ENCODE measurements around the gene ARHGAP19.

Gene ARHGAP19

DNA sequence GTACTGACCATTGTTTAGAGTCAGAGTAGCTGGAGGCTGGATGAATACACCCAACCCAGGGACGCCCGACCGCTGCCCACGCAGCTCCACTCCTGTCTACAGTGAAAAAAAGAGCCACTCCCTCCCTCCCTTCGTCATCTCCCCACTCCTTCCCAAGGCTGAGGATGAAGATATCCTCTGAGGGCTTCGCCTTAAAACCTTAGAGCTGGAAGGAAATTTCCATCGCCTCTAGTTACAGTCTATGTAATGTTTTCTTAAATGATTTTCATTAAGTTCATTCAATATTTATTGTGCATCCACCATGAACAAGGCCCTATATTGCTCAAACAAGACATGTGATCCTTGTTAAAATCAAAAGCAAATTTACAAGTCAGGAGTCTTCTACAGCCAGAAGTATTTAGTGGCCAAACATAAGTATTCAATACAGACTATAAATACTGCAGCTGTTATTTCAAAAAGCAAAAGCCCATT lies 95.4 kb downstream of the ARHGAP19 start:
- DNase-seq (ENCODE audit: extremely low read depth in 1 of 2, low read depth in 1 of 2) = no peak

DNA sequence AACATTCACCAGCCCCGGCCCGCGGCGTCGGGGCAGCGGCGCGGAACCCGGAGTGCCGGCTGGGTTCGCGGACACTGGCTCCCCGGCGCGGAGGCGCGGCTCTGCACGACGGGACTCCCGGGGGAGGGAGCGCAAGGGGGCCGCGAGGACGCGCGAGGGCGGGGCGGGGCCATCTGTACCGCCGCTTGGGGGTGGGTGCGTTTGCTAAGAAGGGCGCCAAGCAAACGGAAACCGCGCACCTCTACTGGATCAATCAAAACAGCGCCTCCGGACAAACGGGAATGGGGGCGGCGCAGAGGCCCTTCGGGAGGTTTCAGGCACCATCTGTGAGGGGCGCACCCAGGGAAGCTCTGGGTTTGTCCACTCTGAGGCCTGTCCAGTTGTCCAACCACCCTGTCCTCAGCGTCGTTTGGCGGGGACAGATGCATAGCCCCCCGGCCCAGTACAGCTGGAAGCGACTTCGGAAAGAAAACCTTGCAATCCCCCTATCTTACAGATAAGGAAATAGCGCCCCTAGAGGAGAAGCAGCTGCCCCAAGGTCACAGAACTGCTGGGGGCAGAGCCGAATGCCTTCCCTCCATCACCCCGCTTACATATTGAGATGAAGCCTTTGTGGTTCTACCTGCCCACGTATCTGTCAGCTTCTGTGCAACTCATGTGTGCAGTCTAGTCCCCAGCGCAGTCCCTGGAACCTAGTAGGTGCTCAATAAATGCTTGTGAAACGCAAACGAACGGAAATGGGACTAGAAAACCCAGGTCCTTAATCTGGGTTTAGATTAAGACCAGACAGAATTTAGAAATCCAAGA lies 96.0 kb downstream of the ARHGAP19 start:
- peak; percentile 30 to 47 for DNase-seq (ENCODE audit: extremely low read depth in 1 of 2, low read depth in 1 of 2)

DNA sequence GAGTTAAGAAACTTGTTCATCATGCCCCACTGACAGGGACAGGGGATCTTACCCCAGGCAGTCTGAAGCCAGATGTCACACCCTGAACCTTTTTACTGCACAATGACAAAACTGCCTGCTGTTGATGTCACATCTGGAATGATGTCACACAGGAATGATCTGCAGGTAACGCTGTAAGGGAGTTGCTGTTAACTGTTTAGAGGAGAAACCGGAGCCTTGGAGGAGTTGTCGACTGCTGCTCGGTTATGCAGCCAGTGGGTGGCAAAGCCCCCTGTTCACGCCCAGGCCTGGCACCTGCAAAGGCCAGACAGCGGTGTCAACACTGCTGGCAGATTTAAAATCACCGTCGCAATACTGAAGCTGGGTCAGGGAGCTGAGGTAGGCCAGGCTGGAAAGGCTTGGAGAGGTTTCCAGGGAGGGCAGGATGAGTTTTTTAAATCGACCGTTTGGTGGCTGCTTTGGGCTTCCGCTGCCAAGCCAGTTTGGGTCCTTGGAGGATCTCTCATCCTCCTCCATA lies 96.7 kb downstream of the ARHGAP19 start:
- no peak for DNase-seq (ENCODE audit: extremely low read depth in 1 of 2, low read depth in 1 of 2)

DNA sequence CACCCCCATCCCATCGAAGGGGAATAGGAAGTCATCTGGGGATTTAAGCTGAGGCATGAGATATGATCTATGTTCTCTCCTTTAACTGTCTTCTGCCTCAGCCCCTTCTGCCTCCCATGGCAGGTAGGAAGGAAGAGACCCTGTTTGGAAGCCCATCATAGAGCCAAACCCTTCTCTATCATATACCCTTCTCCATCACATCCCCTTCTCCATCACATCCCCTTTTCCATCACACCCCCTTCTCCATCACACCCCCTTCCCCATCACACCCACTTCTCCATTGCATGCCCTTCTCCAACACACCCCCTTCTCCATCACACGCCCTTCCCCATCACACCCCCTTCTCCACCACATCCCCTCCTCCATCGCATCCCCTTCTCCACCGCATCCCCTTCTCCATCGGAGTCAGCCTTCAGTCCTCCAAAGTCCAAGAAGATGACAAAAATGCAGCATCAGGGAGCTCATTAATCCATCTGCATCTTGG lies 99.4 kb downstream of the ARHGAP19 start:
- no peak for DNase-seq (ENCODE audit: extremely low read depth in 1 of 2, low read depth in 1 of 2)

DNA sequence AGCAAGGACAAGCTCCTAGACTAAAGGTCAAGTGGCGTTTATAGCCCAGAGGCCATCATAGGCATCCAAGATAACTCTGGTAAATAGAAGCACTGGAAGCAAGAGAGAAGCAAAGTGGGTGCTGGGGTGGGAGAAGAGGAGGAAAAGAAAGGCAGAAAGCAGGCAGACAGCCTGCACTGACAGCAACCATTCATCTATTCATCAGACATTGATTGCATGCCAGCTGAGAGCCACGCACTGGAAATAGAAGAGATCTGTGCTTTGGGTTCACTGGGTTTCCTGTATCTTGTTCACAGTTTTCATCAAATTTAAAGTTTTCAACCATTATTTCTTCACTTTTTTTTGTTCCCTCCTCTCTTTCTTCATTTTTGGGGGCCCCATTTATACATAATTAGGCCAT lies 102.0 kb downstream of the ARHGAP19 start:
- no peak for DNase-seq (ENCODE audit: extremely low read depth in 1 of 2, low read depth in 1 of 2)

DNA sequence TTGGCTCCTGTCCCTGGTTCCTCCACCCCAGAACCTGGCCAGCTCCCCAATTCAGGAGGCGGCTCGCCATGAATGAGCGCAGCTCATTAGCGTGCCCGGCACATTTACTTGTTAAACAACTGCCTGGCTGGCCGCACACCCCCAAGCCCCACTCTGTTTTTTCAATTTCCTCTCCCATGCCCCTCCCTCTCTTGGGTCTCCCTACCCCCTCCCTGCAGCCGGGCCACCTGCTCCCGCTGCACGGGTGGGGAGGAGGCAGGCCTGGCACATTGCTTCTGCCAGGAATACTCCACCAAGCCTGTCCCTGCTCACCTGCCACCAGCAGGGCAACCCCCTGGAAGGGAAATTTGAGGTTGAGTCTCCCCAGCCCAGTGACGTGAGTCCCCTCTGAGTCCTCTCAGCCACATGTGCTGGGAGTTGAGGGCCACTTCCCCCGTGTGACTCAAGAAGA lies 104.2 kb downstream of the ARHGAP19 start:
- DNase-seq (ENCODE audit: extremely low read depth in 1 of 2, low read depth in 1 of 2) = no peak

DNA sequence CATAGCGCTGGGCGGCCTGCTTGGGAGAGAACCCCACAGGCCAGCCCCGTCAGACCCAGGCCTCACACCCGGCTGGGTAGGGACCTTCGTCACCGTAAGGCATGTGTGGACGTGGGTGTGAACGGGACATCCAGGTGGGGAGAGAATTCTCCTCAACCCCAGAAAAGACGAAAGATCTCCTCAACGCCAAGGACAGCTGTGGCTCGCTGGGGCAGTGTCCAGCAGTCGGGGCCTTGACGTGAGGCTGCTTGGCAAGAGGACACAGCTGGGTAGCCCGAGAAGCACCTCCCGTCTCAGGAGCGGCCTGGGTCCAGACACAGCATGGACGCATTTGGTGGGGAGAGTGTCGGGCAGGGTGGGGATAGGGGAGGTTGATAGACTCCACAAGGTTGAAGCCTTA lies 105.5 kb downstream of the ARHGAP19 start:
- no peak for DNase-seq (ENCODE audit: extremely low read depth in 1 of 2, low read depth in 1 of 2)

DNA sequence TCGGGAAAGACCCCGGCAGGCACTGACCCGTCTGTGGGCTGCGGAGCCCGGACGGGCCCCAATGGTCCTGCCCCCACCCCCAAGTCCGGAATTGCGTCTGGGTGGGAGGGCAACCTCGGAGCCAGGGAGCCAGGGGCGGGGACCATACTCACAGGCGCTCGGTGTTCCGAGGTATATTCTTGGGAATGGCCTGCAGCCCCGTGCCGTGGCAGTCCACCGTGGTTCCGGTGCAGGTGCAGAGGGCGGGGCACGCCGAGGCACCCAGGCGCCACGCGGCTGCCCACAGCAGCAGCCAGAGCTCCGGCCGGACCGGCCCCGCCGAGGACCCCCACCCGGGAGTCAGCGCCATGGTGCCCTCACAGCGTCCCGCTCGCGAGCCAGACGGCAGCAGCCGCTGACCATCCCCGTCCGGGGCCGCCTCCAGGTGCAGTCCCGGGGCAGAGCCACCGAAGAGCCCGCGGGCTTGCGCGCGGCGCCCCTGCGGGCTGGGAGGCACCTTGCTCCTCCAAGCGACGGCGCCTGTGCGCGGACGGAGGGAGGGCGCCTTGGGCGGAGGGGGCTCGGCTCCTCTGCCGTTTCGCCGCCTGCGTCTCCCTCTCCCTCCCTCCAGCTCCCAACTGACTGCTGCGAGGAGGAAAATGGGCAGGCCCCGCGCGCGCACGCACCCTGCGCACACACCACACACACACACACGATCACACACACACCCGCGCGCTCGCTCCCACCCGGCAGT lies 106.9 kb downstream of the ARHGAP19 start, which contains the start of gene SLIT1:
SLIT1 (minus strand) TSS at position 634 of the 733 bp plus-strand sequence; CDS start at position 349, 285 bp downstream.
- no peak for DNase-seq (ENCODE audit: extremely low read depth in 1 of 2, low read depth in 1 of 2)

DNA sequence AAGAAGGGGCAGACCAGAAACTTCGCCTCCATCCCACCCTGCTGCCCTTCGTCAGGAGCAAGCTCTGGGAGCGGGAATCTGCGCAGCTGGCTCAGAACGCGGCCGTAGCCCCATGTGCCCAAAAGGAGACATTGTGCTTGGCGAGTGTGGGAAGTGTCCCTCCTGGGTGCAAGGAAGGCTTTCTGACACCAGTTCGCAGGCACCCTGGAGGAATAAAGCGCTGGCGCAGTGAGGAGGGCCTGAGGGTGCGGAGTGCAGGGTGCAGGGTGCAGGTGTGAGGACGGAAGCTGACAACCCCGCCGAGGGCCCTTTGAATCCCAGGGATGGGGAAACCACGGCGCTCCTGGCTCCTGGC lies 107.5 kb downstream of the ARHGAP19 start:
- DNase-seq (ENCODE audit: extremely low read depth in 1 of 2, low read depth in 1 of 2) = no peak

DNA sequence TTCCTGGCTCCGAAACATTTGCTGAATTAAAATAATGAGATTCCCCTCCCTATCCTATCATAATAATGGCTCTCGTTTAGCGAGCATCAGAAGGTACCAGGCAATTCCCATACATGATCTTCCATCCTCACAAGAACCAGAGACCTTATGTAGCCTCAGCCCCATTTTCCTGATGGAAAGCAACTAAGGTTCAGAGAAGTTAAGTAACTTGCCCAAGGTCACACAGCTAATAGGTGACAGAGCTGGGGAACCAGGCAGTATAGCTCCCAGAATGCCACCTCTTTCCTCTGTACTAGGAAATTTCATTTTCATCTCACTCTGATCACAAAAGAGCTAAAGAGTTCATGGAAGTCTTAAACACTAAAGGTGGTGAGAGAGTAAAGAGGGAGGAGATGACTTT lies 109.1 kb downstream of the ARHGAP19 start:
- no peak for DNase-seq (ENCODE audit: extremely low read depth in 1 of 2, low read depth in 1 of 2)

DNA sequence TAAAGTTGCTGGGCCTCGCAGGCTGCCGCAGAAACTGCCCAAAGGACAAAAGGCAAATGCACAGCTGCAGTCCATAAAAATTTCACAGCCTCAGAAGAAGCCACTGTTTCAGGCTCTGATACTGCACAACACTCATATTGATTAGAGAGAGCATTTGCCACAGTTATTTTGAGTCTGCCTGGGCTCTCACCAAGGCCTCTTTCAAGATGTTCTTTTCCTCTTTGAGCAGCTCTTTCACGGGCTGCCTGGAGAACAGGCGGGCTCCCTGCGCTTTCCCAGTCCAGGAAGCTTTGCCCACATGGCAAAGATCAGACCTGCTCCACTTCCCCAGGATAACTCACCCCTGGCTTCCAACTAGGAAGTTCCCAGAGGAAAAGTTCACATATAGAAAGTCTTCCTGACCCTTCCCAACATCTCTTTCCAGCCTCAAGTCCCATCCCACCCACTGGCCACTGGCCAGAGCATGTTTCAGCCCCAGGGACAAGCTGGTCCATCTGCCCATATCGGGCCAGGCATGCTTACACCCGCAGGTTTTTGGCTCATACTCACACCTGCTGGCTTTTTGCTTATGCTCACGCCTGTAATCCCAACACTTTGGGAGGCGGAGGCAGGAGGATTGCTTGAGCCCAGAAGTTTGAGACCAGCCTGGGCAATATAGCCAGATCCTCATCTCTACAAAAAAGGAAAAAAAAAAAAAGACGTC lies 110.0 kb downstream of the ARHGAP19 start:
- no peak for DNase-seq (ENCODE audit: extremely low read depth in 1 of 2, low read depth in 1 of 2)

DNA sequence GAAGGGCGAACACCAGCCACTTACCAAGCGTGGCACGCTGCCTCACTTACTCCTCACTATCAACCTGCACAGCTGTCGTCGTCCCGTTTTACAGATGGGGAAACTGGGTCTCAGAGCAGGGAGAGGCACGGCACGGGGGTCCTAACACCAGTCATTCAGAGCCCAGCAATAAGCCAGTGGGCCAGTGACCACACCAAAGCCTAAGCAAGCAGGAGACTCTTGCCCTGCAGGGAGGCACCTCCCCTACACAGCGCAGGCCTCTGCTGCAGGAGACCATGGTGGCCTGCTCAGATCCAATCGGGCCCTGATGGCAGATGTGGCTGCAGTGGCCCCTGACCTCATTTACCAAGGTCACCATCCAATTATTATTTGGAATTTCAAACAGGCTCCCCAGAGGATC lies 111.5 kb downstream of the ARHGAP19 start:
- no peak for DNase-seq (ENCODE audit: extremely low read depth in 1 of 2, low read depth in 1 of 2)

DNA sequence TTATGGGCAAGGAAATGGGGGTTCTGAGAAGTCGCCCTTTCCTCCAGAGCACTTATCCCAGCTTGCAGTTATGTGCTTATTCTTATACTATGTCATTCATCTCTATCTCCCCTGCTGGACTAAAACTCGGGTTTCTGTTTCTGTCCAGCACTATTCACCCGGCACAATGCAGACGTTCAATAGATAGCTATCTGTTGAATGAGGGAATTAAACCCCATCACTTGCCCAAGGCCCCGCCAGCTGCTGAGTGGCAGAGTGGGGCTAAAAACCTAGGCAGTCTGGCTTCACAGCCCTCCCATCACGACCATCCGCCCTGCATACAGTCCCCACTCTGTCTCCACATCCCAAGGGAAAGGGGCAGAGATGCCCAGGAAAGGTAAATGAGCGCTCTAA lies 112.1 kb downstream of the ARHGAP19 start:
- DNase-seq (ENCODE audit: extremely low read depth in 1 of 2, low read depth in 1 of 2) = no peak

DNA sequence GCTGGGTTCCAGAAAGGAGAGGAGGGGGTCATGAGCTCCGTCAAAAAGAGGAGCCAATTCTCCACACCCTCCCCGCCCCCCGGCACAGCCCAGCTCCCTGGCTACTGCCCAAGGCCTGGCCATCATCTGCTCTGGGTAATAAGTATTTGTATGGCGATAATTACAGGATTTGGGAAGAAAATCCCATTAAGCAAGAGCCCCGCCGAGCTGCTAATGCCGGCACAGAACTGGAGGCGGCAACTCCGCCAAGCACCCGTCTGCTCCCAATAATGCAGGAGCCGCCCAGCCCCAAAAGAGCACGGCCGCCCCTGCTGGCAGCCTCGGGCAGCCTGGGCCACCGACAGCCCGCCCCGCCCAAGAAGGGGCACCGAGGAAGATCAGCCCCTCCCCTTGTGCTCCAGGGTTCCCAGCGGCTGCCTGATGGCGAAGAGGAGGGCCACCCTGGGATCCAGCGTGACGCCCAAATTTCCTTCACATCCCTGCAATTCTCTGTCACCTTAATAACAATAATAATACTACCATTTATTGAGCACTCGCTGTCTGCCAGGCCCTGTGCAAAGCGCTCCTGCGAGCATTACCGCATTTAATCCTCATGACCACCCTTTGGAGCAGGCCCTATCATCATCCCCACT lies 112.6 kb downstream of the ARHGAP19 start:
- DNase-seq (ENCODE audit: extremely low read depth in 1 of 2, low read depth in 1 of 2) = no peak

DNA sequence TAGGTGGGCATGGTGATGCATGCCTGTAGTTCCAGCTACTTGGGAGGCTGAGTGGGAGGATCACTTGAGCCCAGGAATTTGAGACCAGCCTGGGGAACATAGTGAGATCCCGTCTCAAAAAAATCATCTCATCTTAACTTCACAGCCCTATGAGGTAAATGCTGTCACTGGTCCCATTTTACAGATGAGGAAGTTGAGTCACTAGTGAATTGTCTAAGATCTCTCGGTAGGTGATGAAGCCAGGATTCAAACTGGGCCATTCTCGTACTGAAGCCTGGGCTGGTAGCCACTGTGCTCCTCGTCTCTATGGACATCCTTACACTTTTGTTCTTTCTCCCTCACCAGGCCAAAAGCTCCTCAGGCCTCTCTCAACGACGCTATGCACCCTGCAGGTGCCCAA lies 113.1 kb downstream of the ARHGAP19 start:
- DNase-seq (ENCODE audit: extremely low read depth in 1 of 2, low read depth in 1 of 2) = no peak

DNA sequence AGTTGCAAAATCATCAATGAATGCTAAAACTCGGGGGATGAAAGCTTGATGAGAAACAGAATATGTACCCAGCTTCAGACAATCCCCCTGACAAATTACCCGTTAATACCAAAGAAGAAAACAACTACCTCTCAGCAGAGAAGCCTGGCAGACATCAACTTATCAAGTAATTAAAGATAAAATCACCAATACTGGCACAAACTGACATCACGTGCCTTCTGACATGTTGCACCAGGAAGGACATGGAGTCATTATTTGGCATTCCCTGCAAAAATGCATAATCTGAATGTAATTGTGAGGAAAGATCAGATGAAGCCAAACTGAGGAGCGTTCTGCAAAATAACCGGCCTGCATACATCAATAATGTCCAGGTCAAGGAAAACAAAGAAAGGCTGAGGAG lies 114.4 kb downstream of the ARHGAP19 start:
- no peak for DNase-seq (ENCODE audit: extremely low read depth in 1 of 2, low read depth in 1 of 2)

DNA sequence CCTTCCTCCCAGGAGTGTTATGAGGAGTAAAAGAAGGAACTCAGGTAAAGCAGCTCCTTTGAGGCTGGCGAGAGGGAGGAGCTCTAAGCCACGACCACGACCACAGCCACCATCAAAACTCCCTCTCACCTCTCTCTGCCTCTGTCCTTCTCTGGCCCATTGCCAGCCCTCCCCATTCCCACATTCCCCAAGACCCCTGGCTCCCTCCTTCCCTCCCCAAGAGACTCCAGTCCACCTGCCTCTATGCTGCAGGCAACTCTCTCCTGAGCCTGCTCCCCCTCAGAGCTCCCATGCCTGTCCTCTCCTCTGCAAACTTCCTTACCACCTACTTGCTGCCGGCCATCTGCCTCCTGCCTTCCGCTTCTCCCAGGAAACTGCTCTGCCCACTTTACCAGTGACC lies 116.2 kb downstream of the ARHGAP19 start:
- no peak for DNase-seq (ENCODE audit: extremely low read depth in 1 of 2, low read depth in 1 of 2)

DNA sequence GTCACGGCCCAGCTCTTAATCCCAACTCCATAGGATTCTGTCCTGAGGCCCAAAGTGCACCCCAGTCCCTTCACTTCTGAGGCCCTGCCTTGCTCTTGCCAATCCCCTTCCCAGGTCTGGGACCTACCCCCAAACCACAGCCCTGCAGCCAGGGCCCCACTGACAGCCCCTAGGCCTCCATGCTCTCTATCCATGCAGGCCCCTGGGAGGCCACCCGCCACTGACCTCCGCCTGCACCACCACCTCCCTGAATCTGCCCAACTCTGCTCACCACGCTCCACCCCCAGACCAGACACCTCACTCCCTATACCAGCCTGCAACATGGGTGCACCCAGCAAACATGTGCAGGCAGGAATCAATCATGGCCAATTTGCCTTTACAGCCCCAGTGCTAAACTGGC lies 116.9 kb downstream of the ARHGAP19 start:
- no peak for DNase-seq (ENCODE audit: extremely low read depth in 1 of 2, low read depth in 1 of 2)

DNA sequence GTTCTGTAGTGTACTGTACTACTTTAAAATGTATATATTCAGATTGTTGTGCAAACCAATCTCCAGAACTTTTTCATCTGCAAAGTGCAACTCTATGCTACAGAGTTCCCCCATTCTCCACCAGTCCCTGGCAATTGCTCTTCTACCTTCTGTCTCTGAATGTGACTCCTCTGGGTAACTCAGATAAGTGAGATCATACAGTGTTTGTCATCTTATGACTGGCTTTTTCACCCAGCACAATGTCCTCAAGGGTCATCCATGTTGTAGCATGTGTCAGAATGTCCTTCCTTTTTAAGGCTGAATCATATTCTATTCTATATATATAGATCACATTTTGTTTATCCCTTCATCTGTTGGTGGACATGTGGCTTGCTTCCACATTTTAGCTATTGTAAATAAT lies 117.5 kb downstream of the ARHGAP19 start:
- DNase-seq (ENCODE audit: extremely low read depth in 1 of 2, low read depth in 1 of 2) = no peak

DNA sequence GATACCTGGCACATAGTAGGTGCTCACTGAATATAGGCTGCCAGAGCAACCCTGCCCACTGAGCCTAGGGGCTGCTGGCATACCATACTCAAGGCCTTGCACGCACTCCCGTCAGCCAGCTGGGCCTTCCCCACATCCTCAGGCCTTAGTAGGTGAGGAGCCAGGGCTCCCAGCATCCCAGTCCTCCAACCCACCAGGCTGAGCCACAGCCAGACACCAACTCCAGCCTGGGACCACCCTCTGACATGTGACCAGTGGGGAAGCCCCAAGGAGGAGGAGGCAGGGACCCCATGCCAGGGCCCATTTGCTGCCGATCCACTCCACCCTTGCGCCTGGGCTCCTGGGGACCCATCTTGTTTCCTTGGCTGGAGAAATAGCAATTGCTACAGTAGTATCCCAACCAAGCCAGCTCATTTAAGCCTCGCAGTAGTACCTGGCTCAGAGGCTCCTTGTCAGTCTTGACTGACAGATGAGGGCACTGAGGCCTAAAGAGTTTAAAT lies 118.1 kb downstream of the ARHGAP19 start:
- no peak for DNase-seq (ENCODE audit: extremely low read depth in 1 of 2, low read depth in 1 of 2)

Data from stimulated activated CD8-positive, alpha-beta memory T cell treated with anti-CD3 and anti-CD28 coated beads, Interleukin-7, amount 100 ng/mL, for 48 hours (primary cell).